ENCODE data around the gene SFTPB. TPM values are rescaled to one million over a fixed set of nuclear protein-coding genes. Genes with fewer than 3 reads are reported as not detected.

The SFTPB gene
- total and polyA plus RNA-seq, 2 donors: 0.09 to 0.89 TPM

- H3K36me3 ChIP-seq (ENCODE audit: control insufficient read depth in 2 of 2, insufficient read depth in 2 of 2, low read length in 1 of 2): no peaks in the 10 kb centered on the region
- H3K27me3 ChIP-seq (ENCODE audit: control insufficient read depth in 2 of 2, insufficient read depth in 1 of 2, low read length in 1 of 2): no peaks in the 10 kb centered on the region
- WGBS: 46% methylated on average over 8 of the region's 8 CpGs
- H3K9me3 ChIP-seq (ENCODE audit: control insufficient read depth in 2 of 2, insufficient read depth in 1 of 2, low read length in 1 of 2): no peaks in the 10 kb centered on the region
- peaks cover 0 to 13% of the 10 kb centered on the region in 2 donors for H3K4me1 ChIP-seq (ENCODE audit: control insufficient read depth in 2 of 2, insufficient read depth in 2 of 2, low read length in 2 of 2)
- H3K4me3 ChIP-seq (ENCODE audit: low read length in 2 of 2): no peak overlapping the region
- no peak for DNase-seq (ENCODE audit: low read depth in 6 of 9, low spot score in 9 of 9)
- no peak overlapping the region for H3K27ac ChIP-seq (ENCODE audit: low read depth in 1 of 2, low read length in 1 of 2)
Measured at GRCh38 chr2:85704800-85705679, 37.0 kb upstream of the SFTPB start.

GRCh38 chr2:85704038-85704437 lies 36.0 kb upstream of the SFTPB start:
- WGBS: 96% methylated on average over 3 of the region's 3 CpGs
- no peak overlapping the region for H3K4me3 ChIP-seq (ENCODE audit: low read length in 2 of 2)
- no peak overlapping the region for H3K27ac ChIP-seq (ENCODE audit: low read depth in 1 of 2, low read length in 1 of 2)
- no peaks in the 10 kb centered on the region for H3K9me3 ChIP-seq (ENCODE audit: control insufficient read depth in 2 of 2, insufficient read depth in 1 of 2, low read length in 1 of 2)
- peaks cover 0 to 13% of the 10 kb centered on the region in 2 donors for H3K4me1 ChIP-seq (ENCODE audit: control insufficient read depth in 2 of 2, insufficient read depth in 2 of 2, low read length in 2 of 2)
- DNase-seq (ENCODE audit: low read depth in 6 of 9, low spot score in 9 of 9): no peak
- H3K36me3 ChIP-seq (ENCODE audit: control insufficient read depth in 2 of 2, insufficient read depth in 2 of 2, low read length in 1 of 2): no peaks in the 10 kb centered on the region
- no peaks in the 10 kb centered on the region for H3K27me3 ChIP-seq (ENCODE audit: control insufficient read depth in 2 of 2, insufficient read depth in 1 of 2, low read length in 1 of 2)

GRCh38 chr2:85703329-85703728 lies 35.3 kb upstream of the SFTPB start:
- no peak for DNase-seq (ENCODE audit: low read depth in 6 of 9, low spot score in 9 of 9)
- peaks cover 0 to 16% of the 10 kb centered on the region in 2 donors for H3K4me1 ChIP-seq (ENCODE audit: control insufficient read depth in 2 of 2, insufficient read depth in 2 of 2, low read length in 2 of 2)
- no peaks in the 10 kb centered on the region for H3K27me3 ChIP-seq (ENCODE audit: control insufficient read depth in 2 of 2, insufficient read depth in 1 of 2, low read length in 1 of 2)
- no peaks in the 10 kb centered on the region for H3K36me3 ChIP-seq (ENCODE audit: control insufficient read depth in 2 of 2, insufficient read depth in 2 of 2, low read length in 1 of 2)
- no peak overlapping the region for H3K27ac ChIP-seq (ENCODE audit: low read depth in 1 of 2, low read length in 1 of 2)
- no peaks in the 10 kb centered on the region for H3K9me3 ChIP-seq (ENCODE audit: control insufficient read depth in 2 of 2, insufficient read depth in 1 of 2, low read length in 1 of 2)
- H3K4me3 ChIP-seq (ENCODE audit: low read length in 2 of 2): no peak overlapping the region

- H3K27me3 ChIP-seq (ENCODE audit: control insufficient read depth in 2 of 2, insufficient read depth in 1 of 2, low read length in 1 of 2): no peaks in the 10 kb centered on the region
- no peaks in the 10 kb centered on the region for H3K9me3 ChIP-seq (ENCODE audit: control insufficient read depth in 2 of 2, insufficient read depth in 1 of 2, low read length in 1 of 2)
- H3K36me3 ChIP-seq (ENCODE audit: control insufficient read depth in 2 of 2, insufficient read depth in 2 of 2, low read length in 1 of 2): no peaks in the 10 kb centered on the region
- no peak overlapping the region for H3K27ac ChIP-seq (ENCODE audit: low read depth in 1 of 2, low read length in 1 of 2)
- DNase-seq (ENCODE audit: low read depth in 6 of 9, low spot score in 9 of 9): no peak
- 83% methylated on average over 4 of the region's 4 CpGs for WGBS
- H3K4me3 ChIP-seq (ENCODE audit: low read length in 2 of 2): no peak overlapping the region
- peaks cover 0 to 21% of the 10 kb centered on the region in 2 donors for H3K4me1 ChIP-seq (ENCODE audit: control insufficient read depth in 2 of 2, insufficient read depth in 2 of 2, low read length in 2 of 2)
Measured at GRCh38 chr2:85702800-85703199, 34.8 kb upstream of the SFTPB start.

- Histone ChIP-seq H3K36me3 (ENCODE audit: control insufficient read depth in 2 of 2, insufficient read depth in 2 of 2, low read length in 1 of 2) (no peaks in the 10 kb centered on the region), H3K4me1 (ENCODE audit: control insufficient read depth in 2 of 2, insufficient read depth in 2 of 2, low read length in 2 of 2) (peaks cover 0 to 25% of the 10 kb centered on the region in 2 donors), H3K4me3 (ENCODE audit: low read length in 2 of 2) (no peak overlapping the region), H3K27me3 (ENCODE audit: control insufficient read depth in 2 of 2, insufficient read depth in 1 of 2, low read length in 1 of 2) (no peaks in the 10 kb centered on the region), H3K9me3 (ENCODE audit: control insufficient read depth in 2 of 2, insufficient read depth in 1 of 2, low read length in 1 of 2) (no peaks in the 10 kb centered on the region), H3K27ac (ENCODE audit: low read depth in 1 of 2, low read length in 1 of 2) (no peak overlapping the region)
- no peak for DNase-seq (ENCODE audit: low read depth in 6 of 9, low spot score in 9 of 9)
Measured at GRCh38 chr2:85702172-85702571, 34.2 kb upstream of the SFTPB start.

- no peaks in the 10 kb centered on the region for H3K9me3 ChIP-seq (ENCODE audit: control insufficient read depth in 2 of 2, insufficient read depth in 1 of 2, low read length in 1 of 2)
- no peaks in the 10 kb centered on the region for H3K36me3 ChIP-seq (ENCODE audit: control insufficient read depth in 2 of 2, insufficient read depth in 2 of 2, low read length in 1 of 2)
- H3K4me1 ChIP-seq (ENCODE audit: control insufficient read depth in 2 of 2, insufficient read depth in 2 of 2, low read length in 2 of 2): peaks cover 0 to 12% of the 10 kb centered on the region in 2 donors
- WGBS: 98% methylated on average over 1 of the region's 1 CpG
- DNase-seq (ENCODE audit: low read depth in 6 of 9, low spot score in 9 of 9): no peak
- H3K27me3 ChIP-seq (ENCODE audit: control insufficient read depth in 2 of 2, insufficient read depth in 1 of 2, low read length in 1 of 2): no peaks in the 10 kb centered on the region
- no peak overlapping the region for H3K4me3 ChIP-seq (ENCODE audit: low read length in 2 of 2)
- H3K27ac ChIP-seq (ENCODE audit: low read depth in 1 of 2, low read length in 1 of 2): no peak overlapping the region
Measured at GRCh38 chr2:85699325-85699724, 31.3 kb upstream of the SFTPB start.

GRCh38 chr2:85698880-85699254 lies 30.9 kb upstream of the SFTPB start:
- no peak overlapping the region for H3K4me3 ChIP-seq (ENCODE audit: low read length in 2 of 2)
- 89% methylated on average over 8 of the region's 8 CpGs for WGBS
- DNase-seq (ENCODE audit: low read depth in 6 of 9, low spot score in 9 of 9): no peak
- H3K27ac ChIP-seq (ENCODE audit: low read depth in 1 of 2, low read length in 1 of 2): no peak overlapping the region
- no peaks in the 10 kb centered on the region for H3K36me3 ChIP-seq (ENCODE audit: control insufficient read depth in 2 of 2, insufficient read depth in 2 of 2, low read length in 1 of 2)
- no peaks in the 10 kb centered on the region for H3K9me3 ChIP-seq (ENCODE audit: control insufficient read depth in 2 of 2, insufficient read depth in 1 of 2, low read length in 1 of 2)
- no peaks in the 10 kb centered on the region for H3K27me3 ChIP-seq (ENCODE audit: control insufficient read depth in 2 of 2, insufficient read depth in 1 of 2, low read length in 1 of 2)
- peaks cover 0 to 12% of the 10 kb centered on the region in 2 donors for H3K4me1 ChIP-seq (ENCODE audit: control insufficient read depth in 2 of 2, insufficient read depth in 2 of 2, low read length in 2 of 2)

- H3K4me1 ChIP-seq (ENCODE audit: control insufficient read depth in 2 of 2, insufficient read depth in 2 of 2, low read length in 2 of 2): peaks cover 0 to 12% of the 10 kb centered on the region in 2 donors
- no peaks in the 10 kb centered on the region for H3K9me3 ChIP-seq (ENCODE audit: control insufficient read depth in 2 of 2, insufficient read depth in 1 of 2, low read length in 1 of 2)
- no peaks in the 10 kb centered on the region for H3K27me3 ChIP-seq (ENCODE audit: control insufficient read depth in 2 of 2, insufficient read depth in 1 of 2, low read length in 1 of 2)
- no peak overlapping the region for H3K27ac ChIP-seq (ENCODE audit: low read depth in 1 of 2, low read length in 1 of 2)
- H3K36me3 ChIP-seq (ENCODE audit: control insufficient read depth in 2 of 2, insufficient read depth in 2 of 2, low read length in 1 of 2): no peaks in the 10 kb centered on the region
- 60% methylated on average over 11 of the region's 11 CpGs for WGBS
- no peak overlapping the region for H3K4me3 ChIP-seq (ENCODE audit: low read length in 2 of 2)
- DNase-seq (ENCODE audit: low read depth in 6 of 9, low spot score in 9 of 9): peak in 4 of 9 donors; percentile 15 to 60 (median 26)
Measured at GRCh38 chr2:85698184-85698879, 30.3 kb upstream of the SFTPB start.

- 71% methylated on average over 2 of the region's 2 CpGs for WGBS
- Histone ChIP-seq H3K27me3 (ENCODE audit: control insufficient read depth in 2 of 2, insufficient read depth in 1 of 2, low read length in 1 of 2) (no peaks in the 10 kb centered on the region), H3K4me1 (ENCODE audit: control insufficient read depth in 2 of 2, insufficient read depth in 2 of 2, low read length in 2 of 2) (peaks cover 0 to 12% of the 10 kb centered on the region in 2 donors), H3K36me3 (ENCODE audit: control insufficient read depth in 2 of 2, insufficient read depth in 2 of 2, low read length in 1 of 2) (no peaks in the 10 kb centered on the region), H3K9me3 (ENCODE audit: control insufficient read depth in 2 of 2, insufficient read depth in 1 of 2, low read length in 1 of 2) (no peaks in the 10 kb centered on the region), H3K27ac (ENCODE audit: low read depth in 1 of 2, low read length in 1 of 2) (no peak overlapping the region), H3K4me3 (ENCODE audit: low read length in 2 of 2) (no peak overlapping the region)
- DNase-seq (ENCODE audit: low read depth in 6 of 9, low spot score in 9 of 9): no peak
Measured at GRCh38 chr2:85697716-85698115, 29.7 kb upstream of the SFTPB start.

Measured in thymus (tissue), 11 donors.